ENCODE data around the gene AMER3.

The AMER3 gene

DNA sequence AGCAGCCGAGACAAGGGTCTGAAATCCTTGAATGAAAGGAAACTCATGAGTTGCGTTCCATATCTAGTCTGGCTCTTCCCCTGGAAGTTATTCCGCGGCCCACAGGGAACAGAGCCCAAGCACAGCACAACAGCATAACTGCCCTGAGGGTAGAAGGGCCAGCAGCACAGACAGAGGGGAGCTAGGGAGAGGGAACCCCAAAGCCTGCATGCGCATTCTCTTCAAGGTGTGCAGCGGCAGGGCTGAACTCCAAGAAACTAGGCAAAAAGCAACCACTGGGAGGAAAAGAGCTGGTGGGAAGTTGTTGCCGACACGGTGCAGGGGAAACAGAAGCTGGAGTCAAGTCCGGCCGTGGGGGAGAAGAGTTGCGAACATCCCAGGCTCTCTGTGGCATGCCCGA lies 14.7 kb upstream of the AMER3 start:
- TF ChIP-seq, protein P1, sequence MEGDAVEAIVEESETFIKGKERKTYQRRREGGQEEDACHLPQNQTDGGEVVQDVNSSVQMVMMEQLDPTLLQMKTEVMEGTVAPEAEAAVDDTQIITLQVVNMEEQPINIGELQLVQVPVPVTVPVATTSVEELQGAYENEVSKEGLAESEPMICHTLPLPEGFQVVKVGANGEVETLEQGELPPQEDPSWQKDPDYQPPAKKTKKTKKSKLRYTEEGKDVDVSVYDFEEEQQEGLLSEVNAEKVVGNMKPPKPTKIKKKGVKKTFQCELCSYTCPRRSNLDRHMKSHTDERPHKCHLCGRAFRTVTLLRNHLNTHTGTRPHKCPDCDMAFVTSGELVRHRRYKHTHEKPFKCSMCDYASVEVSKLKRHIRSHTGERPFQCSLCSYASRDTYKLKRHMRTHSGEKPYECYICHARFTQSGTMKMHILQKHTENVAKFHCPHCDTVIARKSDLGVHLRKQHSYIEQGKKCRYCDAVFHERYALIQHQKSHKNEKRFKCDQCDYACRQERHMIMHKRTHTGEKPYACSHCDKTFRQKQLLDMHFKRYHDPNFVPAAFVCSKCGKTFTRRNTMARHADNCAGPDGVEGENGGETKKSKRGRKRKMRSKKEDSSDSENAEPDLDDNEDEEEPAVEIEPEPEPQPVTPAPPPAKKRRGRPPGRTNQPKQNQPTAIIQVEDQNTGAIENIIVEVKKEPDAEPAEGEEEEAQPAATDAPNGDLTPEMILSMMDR (IDR thresholded peaks at IDR 0.05; ENCODE audit: low read depth, low read length, missing control alignments), result no peak
- no peak overlapping the region for H3K4me3 ChIP-seq (ENCODE audit: low read depth, low read length)
- DNase-seq (ENCODE audit: low read depth), result no peak

DNA sequence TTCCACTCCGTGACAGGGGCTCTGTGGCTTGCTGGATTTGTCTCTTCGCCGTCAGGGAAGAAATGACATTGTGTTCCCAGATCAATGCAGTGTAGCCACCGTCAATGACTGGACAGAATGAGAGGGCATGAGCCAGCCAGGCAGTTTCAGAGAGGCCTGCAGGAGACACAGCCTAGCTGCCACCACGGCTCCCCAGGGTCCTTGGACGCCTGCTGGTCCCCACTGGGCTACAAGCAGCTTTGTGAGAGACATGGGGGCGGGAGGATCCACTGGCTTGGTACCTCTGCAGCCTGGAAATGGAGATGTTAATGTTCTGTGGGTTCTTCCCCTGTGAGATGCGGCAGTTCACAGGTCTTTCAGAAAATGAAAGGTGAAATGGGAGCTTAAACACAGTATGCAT lies 12.1 kb upstream of the AMER3 start:
- TF ChIP-seq, protein P1 (IDR thresholded peaks at IDR 0.05; ENCODE audit: low read depth, low read length, missing control alignments), result no peak
- DNase-seq (ENCODE audit: low read depth), result no peak
- no peak overlapping the region for H3K4me3 ChIP-seq (ENCODE audit: low read depth, low read length)

DNA sequence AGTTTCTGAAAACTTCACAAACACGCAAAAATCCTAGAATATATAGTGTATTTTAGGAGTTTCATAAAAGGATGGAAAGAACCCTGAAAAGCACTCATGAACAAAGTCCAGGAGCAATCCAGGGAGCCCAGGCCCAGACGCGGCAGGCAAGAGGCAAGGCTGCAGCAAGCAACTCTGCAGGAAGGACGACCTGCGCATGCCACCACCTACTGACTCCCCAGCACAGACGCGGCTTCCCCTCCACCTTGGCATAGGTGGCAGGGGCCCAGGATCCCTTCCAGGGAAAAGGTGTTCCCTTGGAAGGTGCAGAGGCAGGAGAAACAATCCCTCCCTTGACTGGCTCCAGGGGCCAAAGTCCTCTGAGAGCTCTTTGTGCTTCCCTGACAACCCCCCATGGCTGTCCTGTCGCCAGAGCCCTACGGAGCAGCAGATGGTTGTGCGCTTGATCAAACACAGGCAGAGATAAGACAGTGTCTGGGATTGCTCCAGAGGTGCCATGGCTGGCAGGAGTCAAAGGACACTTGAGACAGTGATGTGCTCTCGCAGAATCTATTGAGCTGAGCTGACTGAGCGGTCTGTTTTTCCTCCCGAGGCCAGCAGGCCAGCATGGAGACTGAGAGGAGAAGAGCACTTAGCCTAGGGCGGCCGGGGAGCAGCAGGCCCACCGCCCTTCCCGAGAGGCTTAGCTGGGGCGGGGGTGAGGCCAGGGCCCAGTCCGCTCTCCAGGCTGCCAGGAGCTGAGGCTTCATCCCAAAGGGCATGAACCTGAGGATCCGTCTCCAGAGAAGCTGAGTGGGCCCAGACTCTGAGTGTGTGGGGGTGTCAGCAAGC lies 10.8 kb upstream of the AMER3 start:
- no peak for DNase-seq (ENCODE audit: low read depth)
- TF ChIP-seq, protein P1 (IDR thresholded peaks at IDR 0.05; ENCODE audit: low read depth, low read length, missing control alignments), result no peak
- no peak overlapping the region for H3K4me3 ChIP-seq (ENCODE audit: low read depth, low read length)

DNA sequence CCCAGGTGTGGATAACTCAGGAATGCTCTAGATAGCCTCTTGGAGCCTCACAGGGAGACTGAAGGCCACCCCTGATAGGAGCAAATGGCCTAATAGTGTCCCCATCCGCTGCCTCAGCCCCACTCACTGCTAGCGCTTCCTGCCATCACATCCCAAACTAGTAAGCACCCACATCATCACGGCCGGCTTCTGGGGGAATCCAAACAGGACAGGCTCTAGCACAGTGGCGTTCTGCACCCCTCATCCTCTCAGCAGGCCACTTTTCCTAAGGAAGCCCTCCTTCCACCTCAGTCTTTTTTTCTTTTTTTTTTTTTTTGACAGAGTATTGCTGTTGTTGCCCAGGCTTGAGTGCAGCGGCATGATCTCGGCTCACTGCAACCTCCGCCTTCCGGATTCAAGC lies 6.3 kb upstream of the AMER3 start:
- no peak for DNase-seq (ENCODE audit: low read depth)
- no peak overlapping the region for H3K4me3 ChIP-seq (ENCODE audit: low read depth, low read length)
- TF ChIP-seq, protein P1 (IDR thresholded peaks at IDR 0.05; ENCODE audit: low read depth, low read length, missing control alignments), result no peak

DNA sequence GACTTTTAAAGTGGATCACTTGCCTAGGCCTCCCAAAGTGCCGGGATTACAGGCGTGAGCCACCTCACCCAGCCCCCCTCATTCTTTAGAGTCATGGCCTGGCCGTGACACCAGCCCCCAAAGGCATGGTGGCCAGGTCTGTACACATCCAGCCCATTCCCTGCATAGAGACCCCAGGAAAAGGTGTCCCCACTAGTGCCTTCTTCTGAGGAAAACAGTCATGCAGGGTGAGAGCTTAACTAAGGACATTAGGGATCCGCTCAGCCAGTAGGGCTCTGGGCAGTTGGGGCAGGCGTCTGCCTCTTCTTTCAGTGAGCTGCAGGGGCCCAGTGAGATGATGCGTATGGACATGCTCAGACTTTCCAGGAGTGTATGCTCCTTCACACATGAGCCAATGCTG lies 5.7 kb upstream of the AMER3 start:
- TF ChIP-seq, protein P1 (IDR thresholded peaks at IDR 0.05; ENCODE audit: low read depth, low read length, missing control alignments), result no peak
- DNase-seq (ENCODE audit: low read depth), result no peak
- no peak overlapping the region for H3K4me3 ChIP-seq (ENCODE audit: low read depth, low read length)

DNA sequence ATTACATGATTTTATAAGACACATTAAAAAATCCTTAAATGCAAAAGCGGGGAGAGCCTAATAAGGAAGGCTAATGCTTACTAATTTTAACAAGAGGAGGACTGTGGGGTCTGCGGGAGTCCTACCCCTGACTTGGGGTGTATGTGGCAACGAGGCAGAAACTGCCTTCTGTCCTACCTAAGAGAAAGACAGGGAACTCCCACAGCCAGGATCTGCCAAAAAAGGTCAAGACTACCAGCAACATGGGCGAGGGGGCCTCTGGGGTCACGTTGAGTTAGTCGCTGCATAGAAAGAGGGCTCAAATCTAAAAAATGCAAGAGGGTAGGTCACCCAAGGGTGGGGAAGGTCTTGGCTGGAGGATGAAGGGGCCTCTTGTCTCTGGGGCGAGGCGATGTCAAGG lies 529 bp upstream of the AMER3 start:
- no peak for DNase-seq (ENCODE audit: low read depth)
- no peak overlapping the region for H3K4me3 ChIP-seq (ENCODE audit: low read depth, low read length)
- TF ChIP-seq, protein P1 (IDR thresholded peaks at IDR 0.05; ENCODE audit: low read depth, low read length, missing control alignments), result no peak

All from GM12864 (cell line).